Neural crest cell (in vitro differentiated cells): Measurements from ENCODE around the gene CCT8L2. TPM values are rescaled to one million over a fixed set of nuclear protein-coding genes. Genes with fewer than 3 reads are reported as not detected.
"Not testable (repeated sequence)": the region's sequence is repeated elsewhere in the genome, so short reads cannot be mapped to it uniquely, and the experiment has no call there.

Source experiments
- DNase-seq: peaks from one replicate; pipeline ENCODE4 v3.0.0; 2021; ENCODE audit warnings: low read depth, mixed read lengths, low spot score
- H3K27ac Mint-ChIP-seq: one replicate; pipeline ENCODE4 v1.8.0; 2021; ENCODE audit warnings: mild to moderate bottlenecking, mixed read lengths; ENCODE audit not compliant: unreplicated experiment
- H3K27me3 Mint-ChIP-seq: 2 replicates; pipeline ENCODE4 v1.8.0; 2021; ENCODE audit warnings: low read depth, mild to moderate bottlenecking, mixed read lengths
- H3K36me3 Mint-ChIP-seq: 2 replicates; pipeline ENCODE4 v1.8.0; 2021; ENCODE audit warnings: low read depth, mild to moderate bottlenecking, mixed read lengths
- H3K4me1 Mint-ChIP-seq: 2 replicates; pipeline ENCODE4 v1.8.0; 2021; ENCODE audit warnings: mixed read lengths
- H3K4me3 Mint-ChIP-seq: one replicate; pipeline ENCODE4 v1.8.0; 2021; ENCODE audit warnings: mild to moderate bottlenecking, mixed read lengths
- H3K9me3 Mint-ChIP-seq: 2 replicates; pipeline ENCODE4 v1.8.0; 2021; ENCODE audit warnings: mixed read lengths
- total RNA-seq: library from RNA; stranded (reverse); gene quantifications from 2 replicates; pipeline ENCODE4 v1.2.1, GENCODE V29; 2021
- TF ChIP-seq, protein P1 (sequence below): fragments of 200-600 bp; sonication (generic); conservative IDR thresholded peaks from 2 replicates; pipeline ENCODE4 v1.5.0; 2021; ENCODE audit warnings: antibody characterized with exemption, mild to moderate bottlenecking

CCT8L2 gene
- total RNA-seq, 1 donor from 2014 or later, result not detected

DNA sequence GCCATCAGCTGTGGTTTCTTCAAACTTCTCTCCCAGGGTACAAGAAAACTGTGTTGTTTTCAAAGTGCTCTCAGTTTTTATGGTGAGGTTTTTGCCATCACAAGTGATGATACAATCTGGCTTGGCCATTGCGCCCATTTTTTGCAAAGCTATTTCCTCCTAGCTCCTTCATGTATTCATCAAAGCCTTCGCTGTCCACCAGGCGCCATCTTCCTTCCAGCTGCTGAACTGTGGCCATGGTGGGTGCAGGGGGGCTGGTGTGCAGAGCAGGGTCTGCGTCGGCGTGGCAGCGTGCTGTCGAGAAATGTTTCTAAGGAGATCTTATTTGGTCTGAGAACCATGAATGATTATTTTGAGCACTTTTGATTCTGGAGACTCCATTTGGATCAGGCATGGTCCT, 2.6 kb upstream of the CCT8L2 start:
- H3K9me3 Mint-ChIP-seq, result peaks cover 12% of the 10 kb centered on the region

DNA sequence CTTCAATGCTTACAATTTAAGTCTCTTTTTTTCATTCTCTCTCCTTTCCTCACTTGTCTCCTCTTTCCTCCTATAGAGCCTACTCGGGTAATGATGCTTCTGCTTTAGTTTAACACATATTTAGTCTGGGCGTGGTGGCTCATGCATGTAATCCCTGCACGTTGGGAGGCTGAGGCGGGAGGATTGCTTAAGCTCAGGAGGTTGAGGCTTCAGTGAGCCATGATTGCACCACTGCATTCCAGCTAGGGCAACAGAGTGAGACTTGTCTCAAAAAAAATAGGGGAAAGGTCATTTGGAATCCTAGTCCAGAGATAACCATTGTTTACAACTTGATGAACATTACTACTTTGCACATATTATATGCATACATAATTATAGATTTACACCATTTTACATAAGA, 1.4 kb upstream of the CCT8L2 start:
- Mint-ChIP-seq H3K27ac (no peak overlapping the region), H3K36me3 (peaks cover 3% of the 10 kb centered on the region), H3K9me3 (peaks cover 11% of the 10 kb centered on the region), H3K4me3 (no peak overlapping the region), H3K27me3 (no peaks in the 10 kb centered on the region), H3K4me1 (no peaks in the 10 kb centered on the region)
- TF ChIP-seq, protein P1, sequence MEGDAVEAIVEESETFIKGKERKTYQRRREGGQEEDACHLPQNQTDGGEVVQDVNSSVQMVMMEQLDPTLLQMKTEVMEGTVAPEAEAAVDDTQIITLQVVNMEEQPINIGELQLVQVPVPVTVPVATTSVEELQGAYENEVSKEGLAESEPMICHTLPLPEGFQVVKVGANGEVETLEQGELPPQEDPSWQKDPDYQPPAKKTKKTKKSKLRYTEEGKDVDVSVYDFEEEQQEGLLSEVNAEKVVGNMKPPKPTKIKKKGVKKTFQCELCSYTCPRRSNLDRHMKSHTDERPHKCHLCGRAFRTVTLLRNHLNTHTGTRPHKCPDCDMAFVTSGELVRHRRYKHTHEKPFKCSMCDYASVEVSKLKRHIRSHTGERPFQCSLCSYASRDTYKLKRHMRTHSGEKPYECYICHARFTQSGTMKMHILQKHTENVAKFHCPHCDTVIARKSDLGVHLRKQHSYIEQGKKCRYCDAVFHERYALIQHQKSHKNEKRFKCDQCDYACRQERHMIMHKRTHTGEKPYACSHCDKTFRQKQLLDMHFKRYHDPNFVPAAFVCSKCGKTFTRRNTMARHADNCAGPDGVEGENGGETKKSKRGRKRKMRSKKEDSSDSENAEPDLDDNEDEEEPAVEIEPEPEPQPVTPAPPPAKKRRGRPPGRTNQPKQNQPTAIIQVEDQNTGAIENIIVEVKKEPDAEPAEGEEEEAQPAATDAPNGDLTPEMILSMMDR, result no peak
- DNase-seq, result no peak

More for the DNA sequence above, 2.6 kb upstream of the CCT8L2 start:
- H3K27me3 Mint-ChIP-seq, H3K27ac Mint-ChIP-seq, H3K36me3 Mint-ChIP-seq, H3K4me3 Mint-ChIP-seq, DNase-seq, H3K4me1 Mint-ChIP-seq: not testable (repeated sequence)

DNA sequence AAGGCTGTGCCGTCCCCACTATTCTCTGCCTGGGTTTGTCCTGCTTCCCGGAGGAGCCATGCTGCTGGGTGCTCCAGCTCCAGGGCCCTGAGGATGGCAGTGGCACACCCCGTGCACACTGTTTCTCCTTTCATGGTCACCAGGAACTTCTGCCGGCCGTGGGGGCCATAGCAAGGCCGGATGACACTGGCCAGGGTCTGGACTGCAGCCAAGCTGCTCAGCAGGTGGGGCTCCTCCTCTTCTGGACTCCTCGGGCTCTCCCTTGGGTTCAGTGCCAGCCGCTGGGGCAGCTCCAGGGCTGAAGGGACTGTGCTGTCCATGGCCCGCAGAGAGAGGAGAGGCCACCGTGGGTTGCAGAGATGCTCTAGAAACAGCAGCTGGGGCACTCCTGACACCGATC, 379 bp downstream of the CCT8L2 start:
- peaks cover 11% of the 10 kb centered on the region for H3K9me3 Mint-ChIP-seq
- not testable (repeated sequence) for H3K4me1 Mint-ChIP-seq, H3K36me3 Mint-ChIP-seq, H3K27me3 Mint-ChIP-seq, DNase-seq, H3K4me3 Mint-ChIP-seq, H3K27ac Mint-ChIP-seq

DNA sequence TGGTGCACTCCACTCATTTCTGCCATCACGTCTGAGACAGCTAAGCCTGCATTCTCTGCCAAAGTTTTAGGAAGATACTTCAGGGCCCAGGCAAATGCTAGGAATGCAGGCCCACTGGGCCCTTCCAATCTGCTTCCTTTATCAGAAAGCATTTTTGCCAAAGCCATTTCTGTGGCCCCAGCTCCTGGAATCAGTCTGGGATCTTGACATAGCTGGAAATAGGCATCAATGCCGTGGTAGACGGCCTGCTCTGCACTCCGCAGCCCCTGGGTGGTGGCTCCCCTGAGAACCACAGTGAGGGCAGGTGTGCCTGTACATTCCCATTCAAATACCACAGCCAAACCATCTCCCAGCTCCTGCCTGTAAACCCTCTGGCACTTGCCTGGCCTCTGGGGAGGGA, 1.5 kb downstream of the CCT8L2 start:
- H3K4me1 Mint-ChIP-seq, H3K27ac Mint-ChIP-seq, H3K9me3 Mint-ChIP-seq, H3K4me3 Mint-ChIP-seq, H3K27me3 Mint-ChIP-seq, H3K36me3 Mint-ChIP-seq, DNase-seq: not testable (repeated sequence)

- Mint-ChIP-seq H3K9me3 (no peaks in the 10 kb centered on the region), H3K27ac (no peak overlapping the region), H3K36me3 (peaks cover 2% of the 10 kb centered on the region), H3K27me3 (no peaks in the 10 kb centered on the region), H3K4me3 (no peak overlapping the region), H3K4me1 (no peaks in the 10 kb centered on the region)
- TF ChIP-seq, protein P1, result no peak
- no peak for DNase-seq
Observed at GRCh38 chr22:16586991-16587390, 5.6 kb downstream of the CCT8L2 start.

GRCh38 chr22:16586170-16586569, 6.4 kb downstream of the CCT8L2 start:
- no peak for DNase-seq
- H3K36me3 Mint-ChIP-seq, result peaks cover 2% of the 10 kb centered on the region
- TF ChIP-seq, protein P1, result no peak
- no peaks in the 10 kb centered on the region for H3K9me3 Mint-ChIP-seq
- no peak overlapping the region for H3K4me3 Mint-ChIP-seq
- H3K4me1 Mint-ChIP-seq, result no peaks in the 10 kb centered on the region
- H3K27me3 Mint-ChIP-seq, result no peaks in the 10 kb centered on the region
- H3K27ac Mint-ChIP-seq, result no peak overlapping the region

DNA sequence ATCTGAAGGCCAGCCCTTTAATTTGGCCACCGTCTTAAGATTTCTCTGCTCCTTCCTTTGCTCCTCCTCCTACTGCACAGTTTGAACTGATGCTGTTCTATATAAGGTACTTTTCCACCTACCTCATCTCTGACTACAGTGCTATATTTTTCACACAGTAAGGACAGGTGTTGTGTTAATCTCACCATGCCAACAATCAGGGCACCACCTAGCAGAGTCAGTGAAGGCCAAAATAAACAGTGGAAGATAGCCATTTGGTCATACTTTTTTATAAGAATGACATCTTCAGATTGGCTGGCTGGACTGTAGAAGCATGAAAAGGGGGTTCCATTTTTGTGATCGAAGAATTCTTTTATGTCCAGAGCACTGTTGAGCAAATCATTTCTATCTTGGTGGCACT, 11.7 kb downstream of the CCT8L2 start:
- not testable (repeated sequence) for H3K9me3 Mint-ChIP-seq, DNase-seq, H3K4me3 Mint-ChIP-seq, H3K36me3 Mint-ChIP-seq, H3K27ac Mint-ChIP-seq, H3K4me1 Mint-ChIP-seq, H3K27me3 Mint-ChIP-seq

GRCh38 chr22:16569240-16569834, 23.3 kb downstream of the CCT8L2 start:
- not testable (repeated sequence) for H3K36me3 Mint-ChIP-seq, H3K27me3 Mint-ChIP-seq, H3K4me1 Mint-ChIP-seq, H3K4me3 Mint-ChIP-seq, H3K9me3 Mint-ChIP-seq, H3K27ac Mint-ChIP-seq, DNase-seq
